H9 (cell line): ENCODE measurements around the gene LRMDA. TPM values are rescaled to one million over a fixed set of nuclear protein-coding genes. Genes with fewer than 3 reads are reported as not detected.

Experiments
- DNase-seq: peaks from one replicate; pipeline ENCODE4 v3.0.0-alpha.2; 2017
- H2AFZ ChIP-seq: one replicate; pipeline ENCODE4 v1.6.1; 2013; ENCODE audit warnings: mild to moderate bottlenecking, low read length, control low read depth, moderate library complexity
- H2AK5ac ChIP-seq: 2 replicates; pipeline ENCODE4 v1.6.1; 2013; ENCODE audit warnings: low read length, control low read depth, mixed read lengths; ENCODE audit not compliant: insufficient read length
- H2BK120ac ChIP-seq: one replicate; pipeline ENCODE4 v1.6.1; 2013; ENCODE audit warnings: low read depth, mild to moderate bottlenecking, low read length, control low read depth, inconsistent platforms; ENCODE audit not compliant: poor library complexity, severe bottlenecking
- H2BK12ac ChIP-seq: 2 replicates; pipeline ENCODE4 v1.6.1; 2013; ENCODE audit warnings: low read length, control low read depth, mixed read lengths, low read depth; ENCODE audit not compliant: insufficient read length
- H2BK15ac ChIP-seq: 2 replicates; pipeline ENCODE4 v1.6.1; 2013; ENCODE audit warnings: low read depth, low read length, control low read depth
- H2BK20ac ChIP-seq: one replicate; pipeline ENCODE4 v1.6.1; 2013; ENCODE audit warnings: low read depth, mild to moderate bottlenecking, low read length, control low read depth, inconsistent platforms; ENCODE audit not compliant: poor library complexity, severe bottlenecking
- H2BK5ac ChIP-seq: 2 replicates; pipeline ENCODE4 v1.6.1; 2013; ENCODE audit warnings: low read length, control low read depth, mixed read lengths; ENCODE audit not compliant: insufficient read length
- H3K14ac ChIP-seq: 2 replicates; pipeline ENCODE4 v1.6.1; 2013; ENCODE audit warnings: low read length, control low read depth; ENCODE audit not compliant: insufficient read depth
- H3K18ac ChIP-seq: 2 replicates; pipeline ENCODE4 v1.6.1; 2013; ENCODE audit warnings: low read depth, mild to moderate bottlenecking, mixed read lengths, low read length, control low read depth; ENCODE audit not compliant: insufficient read length
- H3K23ac ChIP-seq: 2 replicates; pipeline ENCODE4 v1.6.1; 2013; ENCODE audit warnings: low read length, control low read depth, mixed read lengths, low read depth; ENCODE audit not compliant: insufficient read length
- H3K23me2 ChIP-seq: 2 replicates; pipeline ENCODE4 v1.6.1; 2013; ENCODE audit warnings: low read depth, mild to moderate bottlenecking, mixed read lengths, low read length, control low read depth; ENCODE audit not compliant: insufficient read length, poor library complexity, severe bottlenecking
- H3K27ac ChIP-seq: 2 replicates; pipeline ENCODE4 v1.5.1; 2013; ENCODE audit warnings: low read length, control low read depth, mixed read lengths, low read depth; ENCODE audit not compliant: insufficient read length
- H3K27me3 ChIP-seq: 2 replicates; pipeline ENCODE4 v1.6.1; 2013; ENCODE audit warnings: low read length, control low read depth, inconsistent platforms; ENCODE audit not compliant: insufficient read depth
- H3K4ac ChIP-seq: 2 replicates; pipeline ENCODE4 v1.6.1; 2013; ENCODE audit warnings: low read depth, mild to moderate bottlenecking, control low read depth, inconsistent platforms, low read length, moderate library complexity
- H3K4me1 ChIP-seq: 2 replicates; pipeline ENCODE4 v1.6.1; 2013; ENCODE audit warnings: low read length, control low read depth, inconsistent platforms; ENCODE audit not compliant: insufficient read depth
- H3K4me2 ChIP-seq: 2 replicates; pipeline ENCODE4 v1.6.1; 2013; ENCODE audit warnings: low read length, control low read depth, mixed read lengths; ENCODE audit not compliant: insufficient read length, insufficient read depth
- H3K56ac ChIP-seq: 2 replicates; pipeline ENCODE4 v1.6.1; 2013; ENCODE audit warnings: low read depth, mild to moderate bottlenecking, mixed read lengths, low read length, control low read depth; ENCODE audit not compliant: insufficient read length
- H3K79me1 ChIP-seq: 2 replicates; pipeline ENCODE4 v1.6.1; 2013; ENCODE audit warnings: low read depth, mild to moderate bottlenecking, moderate library complexity, low read length, control low read depth, inconsistent platforms; ENCODE audit not compliant: insufficient read depth, poor library complexity, severe bottlenecking
- H3K79me2 ChIP-seq: 2 replicates; pipeline ENCODE4 v1.6.1; 2013; ENCODE audit warnings: low read length, control low read depth, inconsistent platforms; ENCODE audit not compliant: insufficient read depth
- H3K9ac ChIP-seq: 2 replicates; pipeline ENCODE4 v1.6.1; 2013; ENCODE audit warnings: low read length, control low read depth, mixed read lengths; ENCODE audit not compliant: insufficient read length; ENCODE audit errors: extremely low read depth
- H3K9me3 ChIP-seq: one replicate; pipeline ENCODE4 v1.6.1; 2013; ENCODE audit warnings: low read depth, low read length, inconsistent platforms; ENCODE audit not compliant: control insufficient read depth
- H3T11ph ChIP-seq: one replicate; pipeline ENCODE4 v1.6.1; 2013; ENCODE audit warnings: mild to moderate bottlenecking, low read length, control low read depth, inconsistent platforms
- H4K20me1 ChIP-seq: one replicate; pipeline ENCODE4 v1.6.1; 2013; ENCODE audit not compliant: control insufficient read depth, insufficient read length, insufficient read depth
- H4K5ac ChIP-seq: 2 replicates; pipeline ENCODE4 v1.6.1; 2013; ENCODE audit warnings: low read depth, mild to moderate bottlenecking, mixed read lengths, low read length, control low read depth; ENCODE audit not compliant: insufficient read length
- H4K8ac ChIP-seq: replicated peaks from 2 replicates; pipeline ENCODE4 v1.6.1; 2013; ENCODE audit warnings: low read length, control low read depth, mixed read lengths, low read depth; ENCODE audit not compliant: insufficient read length
- H4K91ac ChIP-seq: 2 replicates; pipeline ENCODE4 v1.6.1; 2013; ENCODE audit warnings: low read depth, mild to moderate bottlenecking, moderate library complexity, mixed read lengths, low read length, control low read depth; ENCODE audit not compliant: insufficient read length
- H3K27ac Mint-ChIP-seq, 3 experiments: 2 replicates in 2 of 3; 3 replicates in 1 of 3; pipeline ENCODE4 v1.8.0; 2020 to 2021; ENCODE audit warnings: mixed read lengths in 3 of 3, mild to moderate bottlenecking in 1 of 3, moderate library complexity in 1 of 3
- H3K27me3 Mint-ChIP-seq: 2 replicates; pipeline ENCODE4 v1.8.0; 2021; ENCODE audit warnings: low read depth, mild to moderate bottlenecking, moderate library complexity, mixed read lengths
- H3K36me3 Mint-ChIP-seq, 3 experiments: 2 replicates in 2 of 3; 3 replicates in 1 of 3; pipeline ENCODE4 v1.8.0; 2020 to 2021; ENCODE audit warnings: low read depth in 3 of 3, mixed read lengths in 3 of 3; ENCODE audit not compliant: insufficient read depth in 1 of 3
- H3K4me1 Mint-ChIP-seq, 2 experiments: 2 replicates each; pipeline ENCODE4 v1.8.0; 2020; ENCODE audit warnings: mixed read lengths in 2 of 2
- H3K4me3 Mint-ChIP-seq, 2 experiments: 2 replicates in 1 of 2; 3 replicates in 1 of 2; pipeline ENCODE4 v1.8.0; 2020 to 2021; ENCODE audit warnings: mild to moderate bottlenecking in 2 of 2, mixed read lengths in 2 of 2, moderate library complexity in 1 of 2
- H3K9me3 Mint-ChIP-seq, 2 experiments: 2 replicates in 1 of 2; 3 replicates in 1 of 2; pipeline ENCODE4 v1.8.0; 2020; ENCODE audit warnings: mild to moderate bottlenecking in 2 of 2, mixed read lengths in 2 of 2, moderate library complexity in 1 of 2
- CTCF ChIP-seq: fragments of 200-600 bp; sonication (generic); conservative IDR thresholded peaks from 3 replicates; pipeline ENCODE4 v1.8.0; 2021; ENCODE audit warnings: antibody characterized with exemption, mild to moderate bottlenecking
- WGBS: extraction: QIAGEN DNeasy Blood & Tissue Kit; methylation state at CpG from one replicate; pipeline ENCODE4 v1.1.7; 2013; ENCODE audit warnings: missing lambda C conversion rate, low lambda C conversion rate, mixed read lengths; ENCODE audit not compliant: insufficient read length; ENCODE audit errors: extremely low coverage; 5-methylcytosine and 5-hydroxymethylcytosine counted together
- total RNA-seq: library from RNA; stranded (reverse); gene quantifications from 2 replicates; pipeline ENCODE4 v1.2.1, GENCODE V29; 2021

Gene LRMDA
- total RNA-seq, 1 experiment from 2014 or later: 1.8 TPM

- Histone ChIP-seq H3K4me1 (no peaks in the 10 kb centered on the region), H3T11ph (no peak overlapping the region), H3K4me2 (no peak overlapping the region), H3K9ac (no peak overlapping the region), H3K56ac (no peak overlapping the region), H3K4ac (no peak overlapping the region), H2AK5ac (no peak overlapping the region), H4K8ac (no peak overlapping the region), H3K27ac (no peak overlapping the region), H3K27me3 (no peaks in the 10 kb centered on the region), H2BK12ac (no peak overlapping the region), H3K79me2 (no peaks in the 10 kb centered on the region), H3K18ac (no peak overlapping the region), H4K5ac (no peak overlapping the region), H2BK120ac (no peak overlapping the region), H4K20me1 (no peaks in the 10 kb centered on the region), H2BK20ac (no peak overlapping the region), H2AFZ (no peak overlapping the region), H4K91ac (no peak overlapping the region), H2BK5ac (no peak overlapping the region), H2BK15ac (no peak overlapping the region), H3K9me3 (no peaks in the 10 kb centered on the region), H3K14ac (no peak overlapping the region), H3K23ac (no peak overlapping the region), H3K79me1 (no peaks in the 10 kb centered on the region), H3K23me2 (no peaks in the 10 kb centered on the region)
- H3K27me3 Mint-ChIP-seq: peaks cover 2% of the 10 kb centered on the region; the same call in 1 of the 2 replicates
- no peak overlapping the region for H3K4me3 Mint-ChIP-seq
- no peak for DNase-seq
- no CpG with 5 or more reads among the region's 7 CpGs for WGBS
- H3K27ac Mint-ChIP-seq: no peak overlapping the region; a peak in 1 of 7 replicates
- H3K9me3 Mint-ChIP-seq: no peaks in the 10 kb centered on the region
- TF ChIP-seq CTCF: no peak
- H3K4me1 Mint-ChIP-seq: peaks cover 7% of the 10 kb centered on the region in 2 experiments; a peak in 3 of 4 replicates
- no peaks in the 10 kb centered on the region for H3K36me3 Mint-ChIP-seq
Observed at GRCh38 chr10:75681334-75681733, 249.9 kb downstream of the LRMDA start.
